Ovary (tissue), 3 donors: Measurements from ENCODE around the gene GPR55.

ENCODE experiments used
- EP300 ChIP-seq: sonication (generic); formaldehyde crosslinking; IDR thresholded peaks from one replicate; pipeline ENCODE4 v1.6.1; 2017; ENCODE audit warnings: antibody characterized with exemption
- POLR2A ChIP-seq: fragments of 450-650 bp; IDR thresholded peaks from one replicate; pipeline ENCODE4 v1.6.1; 2017; ENCODE audit warnings: antibody characterized with exemption, mild to moderate bottlenecking, moderate library complexity
- TF ChIP-seq, protein P1 (sequence below), 3 donors: fragments of 450-650 bp in 2 of 3; fragments of 200-600 bp in 1 of 3; IDR thresholded peaks; one replicate each; pipeline versions ENCODE4 v1.5.1 to v1.8.0; 2016 to 2022; ENCODE audit warnings: antibody characterized with exemption in 3 of 3, mild to moderate bottlenecking in 1 of 3
- donor health status: DM: no; HTN: no; CAD: no.

DNA sequence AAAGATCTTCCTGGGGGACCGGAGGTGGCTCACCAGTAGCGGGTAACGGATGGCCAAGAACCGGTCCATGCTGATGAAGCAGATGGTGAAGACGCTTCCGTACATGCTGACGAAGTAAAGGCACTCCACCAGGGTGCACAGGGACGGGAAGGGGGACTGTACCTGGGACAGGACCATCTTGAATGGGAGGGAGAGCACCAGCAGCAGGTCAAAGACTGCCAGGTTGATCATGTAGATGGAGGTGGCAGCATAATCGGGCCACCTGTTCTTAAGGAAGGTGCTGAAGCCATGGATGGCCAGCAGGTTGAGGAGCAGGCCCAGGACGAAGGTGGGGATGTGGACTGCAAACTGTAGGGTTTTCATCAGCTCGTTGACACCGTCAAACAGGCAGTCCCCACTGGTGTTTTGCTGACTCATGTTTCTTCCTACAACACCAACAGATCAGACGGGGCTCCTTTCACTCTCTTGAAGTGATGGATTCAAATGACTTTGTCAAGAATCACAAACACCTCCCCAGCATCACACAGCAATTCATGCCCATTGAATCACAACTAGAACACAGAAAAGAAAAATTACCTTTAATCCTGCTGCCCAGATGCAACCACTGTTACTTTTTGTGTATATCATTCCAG lies 14.4 kb downstream of the GPR55 start:
- TF ChIP-seq, protein P1, sequence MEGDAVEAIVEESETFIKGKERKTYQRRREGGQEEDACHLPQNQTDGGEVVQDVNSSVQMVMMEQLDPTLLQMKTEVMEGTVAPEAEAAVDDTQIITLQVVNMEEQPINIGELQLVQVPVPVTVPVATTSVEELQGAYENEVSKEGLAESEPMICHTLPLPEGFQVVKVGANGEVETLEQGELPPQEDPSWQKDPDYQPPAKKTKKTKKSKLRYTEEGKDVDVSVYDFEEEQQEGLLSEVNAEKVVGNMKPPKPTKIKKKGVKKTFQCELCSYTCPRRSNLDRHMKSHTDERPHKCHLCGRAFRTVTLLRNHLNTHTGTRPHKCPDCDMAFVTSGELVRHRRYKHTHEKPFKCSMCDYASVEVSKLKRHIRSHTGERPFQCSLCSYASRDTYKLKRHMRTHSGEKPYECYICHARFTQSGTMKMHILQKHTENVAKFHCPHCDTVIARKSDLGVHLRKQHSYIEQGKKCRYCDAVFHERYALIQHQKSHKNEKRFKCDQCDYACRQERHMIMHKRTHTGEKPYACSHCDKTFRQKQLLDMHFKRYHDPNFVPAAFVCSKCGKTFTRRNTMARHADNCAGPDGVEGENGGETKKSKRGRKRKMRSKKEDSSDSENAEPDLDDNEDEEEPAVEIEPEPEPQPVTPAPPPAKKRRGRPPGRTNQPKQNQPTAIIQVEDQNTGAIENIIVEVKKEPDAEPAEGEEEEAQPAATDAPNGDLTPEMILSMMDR (IDR thresholded peaks at IDR 0.05): no peak
- TF ChIP-seq EP300 (no peak), POLR2A (no peak)
